DOHH2 (cell line): ENCODE data around the gene TSHZ3.

ENCODE experiments used
- H3F3A ChIP-seq: fragments of 200-600 bp; sonication (generic), shearing (Covaris generic); 2 replicates; pipeline ENCODE4 v1.6.0; 2016; ENCODE audit warnings: antibody characterized with exemption, mild to moderate bottlenecking; ENCODE audit not compliant: control insufficient read depth, insufficient read depth
- H3K27ac ChIP-seq: fragments of 200-600 bp; sonication (generic); 2 replicates; pipeline ENCODE4 v1.5.1; 2014; ENCODE audit warnings: low read depth, mild to moderate bottlenecking, low read length, moderate library complexity
- H3K27me3 ChIP-seq: fragments of 200-600 bp; sonication (generic); 2 replicates; pipeline ENCODE4 v1.6.1; 2014; ENCODE audit warnings: mild to moderate bottlenecking, low read length, mixed read lengths; ENCODE audit not compliant: control insufficient read depth
- H3K36me3 ChIP-seq: fragments of 200-600 bp; sonication (generic); 2 replicates; pipeline ENCODE4 v1.6.1; 2014; ENCODE audit warnings: mild to moderate bottlenecking, low read length, moderate library complexity, mixed read lengths; ENCODE audit not compliant: control insufficient read depth
- H3K4me1 ChIP-seq: fragments of 200-600 bp; sonication (generic); 2 replicates; pipeline ENCODE4 v1.6.1; 2014; ENCODE audit warnings: mild to moderate bottlenecking, low read length, mixed read lengths; ENCODE audit not compliant: control insufficient read depth
- H3K4me2 ChIP-seq: fragments of 200-600 bp; sonication (generic); 2 replicates; pipeline ENCODE4 v1.6.0; 2014; ENCODE audit warnings: mild to moderate bottlenecking, low read length, moderate library complexity
- H3K4me3 ChIP-seq: fragments of 200-600 bp; sonication (generic); 2 replicates; pipeline ENCODE4 v1.5.1; 2014; ENCODE audit warnings: mild to moderate bottlenecking, low read length, mixed read lengths
- H3K79me2 ChIP-seq: fragments of 200-600 bp; sonication (generic); 2 replicates; pipeline ENCODE4 v1.6.1; 2014; ENCODE audit warnings: mild to moderate bottlenecking, low read length, mixed read lengths; ENCODE audit not compliant: control insufficient read depth
- H3K9me2 ChIP-seq: fragments of 200-600 bp; sonication (generic); replicated peaks from 2 replicates; pipeline ENCODE4 v1.6.1; 2014; ENCODE audit warnings: mild to moderate bottlenecking, low read length, mixed read lengths; ENCODE audit not compliant: control insufficient read depth
- H3K9me3 ChIP-seq: fragments of 200-600 bp; sonication (generic); 2 replicates; pipeline ENCODE4 v1.6.1; 2014; ENCODE audit warnings: antibody characterized with exemption, low read length, mixed read lengths; ENCODE audit not compliant: control insufficient read depth, insufficient read depth
- H4K20me1 ChIP-seq: fragments of 200-600 bp; sonication (generic); 2 replicates; pipeline ENCODE4 v1.6.0; 2014; ENCODE audit warnings: low read depth, mild to moderate bottlenecking, antibody characterized with exemption, low read length, moderate library complexity; ENCODE audit not compliant: control insufficient read depth, insufficient read depth
- EZH2phosphoT487 ChIP-seq: fragments of 200-600 bp; sonication (generic); IDR thresholded peaks from 2 replicates; pipeline ENCODE4 v1.6.1; 2017; ENCODE audit warnings: borderline replicate concordance, mild to moderate bottlenecking, antibody characterized with exemption, low read length, moderate library complexity, mixed read lengths
- TF ChIP-seq, protein P1 (sequence below): fragments of 200-600 bp; sonication (generic); IDR thresholded peaks from one replicate; pipeline ENCODE4 v1.5.1; 2014; ENCODE audit warnings: antibody characterized with exemption, mild to moderate bottlenecking, low read depth, low read length; ENCODE audit not compliant: poor library complexity, severe bottlenecking

TSHZ3 gene

DNA sequence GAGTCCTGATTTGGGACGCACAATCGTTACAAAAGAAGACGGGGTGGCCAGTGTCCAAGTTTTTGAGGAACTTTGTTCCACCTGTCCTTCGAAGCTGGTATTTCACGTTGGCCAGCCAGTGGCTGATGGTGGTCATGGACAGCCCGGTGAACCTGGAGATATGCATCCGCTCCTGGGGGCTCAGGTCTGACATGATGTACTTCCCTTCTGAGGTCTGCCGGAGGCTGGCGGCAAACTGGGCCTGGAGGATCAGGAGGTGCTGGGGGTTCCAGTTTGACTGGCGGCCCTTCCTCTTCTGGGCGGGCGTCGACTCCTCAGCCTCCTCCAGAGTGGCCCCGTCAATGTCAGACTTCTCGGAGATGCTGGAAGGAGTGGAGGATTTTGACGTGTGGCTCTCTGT, 72.4 kb downstream of the TSHZ3 start:
- no peak for TF ChIP-seq EZH2phosphoT487
- TF ChIP-seq, protein P1, sequence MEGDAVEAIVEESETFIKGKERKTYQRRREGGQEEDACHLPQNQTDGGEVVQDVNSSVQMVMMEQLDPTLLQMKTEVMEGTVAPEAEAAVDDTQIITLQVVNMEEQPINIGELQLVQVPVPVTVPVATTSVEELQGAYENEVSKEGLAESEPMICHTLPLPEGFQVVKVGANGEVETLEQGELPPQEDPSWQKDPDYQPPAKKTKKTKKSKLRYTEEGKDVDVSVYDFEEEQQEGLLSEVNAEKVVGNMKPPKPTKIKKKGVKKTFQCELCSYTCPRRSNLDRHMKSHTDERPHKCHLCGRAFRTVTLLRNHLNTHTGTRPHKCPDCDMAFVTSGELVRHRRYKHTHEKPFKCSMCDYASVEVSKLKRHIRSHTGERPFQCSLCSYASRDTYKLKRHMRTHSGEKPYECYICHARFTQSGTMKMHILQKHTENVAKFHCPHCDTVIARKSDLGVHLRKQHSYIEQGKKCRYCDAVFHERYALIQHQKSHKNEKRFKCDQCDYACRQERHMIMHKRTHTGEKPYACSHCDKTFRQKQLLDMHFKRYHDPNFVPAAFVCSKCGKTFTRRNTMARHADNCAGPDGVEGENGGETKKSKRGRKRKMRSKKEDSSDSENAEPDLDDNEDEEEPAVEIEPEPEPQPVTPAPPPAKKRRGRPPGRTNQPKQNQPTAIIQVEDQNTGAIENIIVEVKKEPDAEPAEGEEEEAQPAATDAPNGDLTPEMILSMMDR, result no peak
- Histone ChIP-seq H3K36me3 (no peaks in the 10 kb centered on the region), H3K4me1 (no peaks in the 10 kb centered on the region), H3K79me2 (no peaks in the 10 kb centered on the region), H3K9me2 (no peaks in the 10 kb centered on the region), H3K27ac (no peak overlapping the region), H3K27me3 (no peaks in the 10 kb centered on the region), H3K4me3 (no peak overlapping the region), H3F3A (no peaks in the 10 kb centered on the region), H3K4me2 (no peak overlapping the region), H4K20me1 (no peaks in the 10 kb centered on the region), H3K9me3 (peaks cover 27% of the 10 kb centered on the region; the same call in 1 of the 2 replicates)

DNA sequence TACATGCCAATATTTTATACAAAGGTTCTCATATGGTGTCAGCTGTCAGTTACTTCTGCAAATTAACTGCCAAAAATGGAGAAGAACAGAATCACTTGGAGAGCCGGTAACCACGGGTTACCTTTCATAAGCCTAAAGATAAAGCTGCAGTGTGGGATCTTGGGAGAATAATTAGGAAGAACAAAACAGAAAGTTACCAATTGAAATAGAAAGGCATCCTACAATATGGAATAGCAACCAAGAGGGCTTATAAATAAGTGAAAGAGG, 74.2 kb downstream of the TSHZ3 start:
- no peaks in the 10 kb centered on the region for H4K20me1 ChIP-seq
- H3K27ac ChIP-seq, result no peak overlapping the region
- H3K36me3 ChIP-seq, result no peaks in the 10 kb centered on the region
- no peaks in the 10 kb centered on the region for H3K9me2 ChIP-seq
- peaks cover 24% of the 10 kb centered on the region; the same call in 1 of the 2 replicates for H3K9me3 ChIP-seq
- H3K4me3 ChIP-seq, result no peak overlapping the region
- H3K79me2 ChIP-seq, result no peaks in the 10 kb centered on the region
- no peaks in the 10 kb centered on the region for H3K4me1 ChIP-seq
- no peaks in the 10 kb centered on the region for H3F3A ChIP-seq
- H3K4me2 ChIP-seq, result no peak overlapping the region
- H3K27me3 ChIP-seq, result no peaks in the 10 kb centered on the region
- TF ChIP-seq, protein P1, result no peak
- TF ChIP-seq EZH2phosphoT487, result no peak

DNA sequence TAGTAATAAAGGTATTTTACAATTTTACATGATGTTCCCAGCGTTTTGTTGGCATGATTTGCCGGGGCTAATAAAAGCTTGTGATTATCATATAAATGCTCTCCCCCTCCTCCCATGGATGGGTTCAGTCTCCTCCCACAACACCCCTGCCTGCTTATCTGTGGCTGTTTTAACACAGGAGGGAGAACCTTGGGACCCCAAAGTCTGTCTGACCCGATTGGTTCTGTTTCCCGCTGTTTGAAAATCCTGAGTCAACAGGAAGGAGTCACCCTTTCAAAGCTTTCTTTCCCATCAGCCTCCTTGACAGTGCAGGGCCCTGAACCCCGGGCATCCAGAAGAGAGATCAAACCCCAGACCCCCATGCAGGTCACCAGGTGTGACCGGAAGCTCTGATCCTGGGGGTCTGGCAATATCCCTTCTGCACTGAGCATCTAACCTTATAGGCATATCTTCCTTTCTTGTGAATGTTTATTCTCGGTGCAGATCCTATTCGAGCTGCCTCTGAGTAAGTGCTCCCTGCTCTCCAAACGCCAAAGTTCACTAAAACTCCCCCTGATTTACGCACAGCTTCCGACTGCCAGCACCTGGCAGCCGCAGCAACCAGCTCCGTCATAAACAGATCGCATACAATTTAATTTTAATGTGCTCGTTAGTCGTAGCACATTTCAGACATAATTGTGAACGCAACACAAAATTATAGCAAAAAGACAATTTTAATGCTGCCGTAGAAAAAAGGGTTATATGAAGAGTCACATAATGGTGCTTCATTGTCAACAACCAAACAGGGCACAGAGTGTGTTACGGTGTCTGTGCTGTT, 74.8 kb downstream of the TSHZ3 start:
- H4K20me1 ChIP-seq, result no peaks in the 10 kb centered on the region
- TF ChIP-seq EZH2phosphoT487, result no peak
- TF ChIP-seq, protein P1, result no peak
- no peak overlapping the region for H3K4me3 ChIP-seq

More for the DNA sequence above, 74.8 kb downstream of the TSHZ3 start:
- Histone ChIP-seq H3K9me3 (peaks cover 24% of the 10 kb centered on the region; the same call in 1 of the 2 replicates), H3K27ac (no peak overlapping the region), H3K4me2 (no peak overlapping the region), H3K36me3 (no peaks in the 10 kb centered on the region), H3K27me3 (no peaks in the 10 kb centered on the region), H3K4me1 (no peaks in the 10 kb centered on the region), H3K9me2 (no peaks in the 10 kb centered on the region), H3K79me2 (no peaks in the 10 kb centered on the region), H3F3A (no peaks in the 10 kb centered on the region)
